Mesenchymal stem cell (in vitro differentiated cells and primary cell): ENCODE results near the gene CAMK2N2.

ENCODE experiments used
- DNase-seq: peaks from one replicate; pipeline ENCODE4 v3.0.0-alpha.2; 2013
- H2AFZ ChIP-seq: one replicate; pipeline ENCODE4 v1.6.1; 2013; ENCODE audit warnings: low read depth, mild to moderate bottlenecking, control low read depth, inconsistent platforms, low read length, moderate library complexity
- H2AK5ac ChIP-seq: 2 replicates; pipeline ENCODE4 v1.6.1; 2013; ENCODE audit warnings: low read length, moderate library complexity, mild to moderate bottlenecking, inconsistent platforms; ENCODE audit not compliant: severe bottlenecking
- H2BK120ac ChIP-seq: one replicate; pipeline ENCODE4 v1.6.1; 2013; ENCODE audit warnings: low read depth, mild to moderate bottlenecking, inconsistent platforms, low read length, moderate library complexity
- H2BK12ac ChIP-seq, 2 experiments: one replicate each; pipeline ENCODE4 v1.6.1; 2013; ENCODE audit warnings: inconsistent platforms in 2 of 2, low read length in 2 of 2, mild to moderate bottlenecking in 2 of 2, moderate library complexity in 2 of 2, control low read depth in 1 of 2
- H2BK15ac ChIP-seq: one replicate; pipeline ENCODE4 v1.6.1; 2013; ENCODE audit warnings: mild to moderate bottlenecking, low read depth, inconsistent platforms; ENCODE audit not compliant: poor library complexity, severe bottlenecking
- H2BK5ac ChIP-seq: 2 replicates; pipeline ENCODE4 v1.6.1; 2013; ENCODE audit warnings: low read depth, mild to moderate bottlenecking, low read length, control low read depth, inconsistent platforms; ENCODE audit not compliant: poor library complexity, severe bottlenecking
- H3K14ac ChIP-seq, 2 experiments: one replicate each; pipeline ENCODE4 v1.6.1; 2013; ENCODE audit warnings: inconsistent platforms in 2 of 2, low read length in 2 of 2, control low read depth in 1 of 2, mild to moderate bottlenecking in 1 of 2, moderate library complexity in 1 of 2
- H3K18ac ChIP-seq, 2 experiments: one replicate each; pipeline ENCODE4 v1.6.1; 2013; ENCODE audit warnings: inconsistent platforms in 2 of 2, low read length in 2 of 2, control low read depth in 1 of 2, low read depth in 1 of 2, mild to moderate bottlenecking in 1 of 2
- H3K23ac ChIP-seq, 2 experiments: one replicate each; pipeline ENCODE4 v1.6.1; 2013; ENCODE audit warnings: inconsistent platforms in 2 of 2, low read length in 2 of 2, mild to moderate bottlenecking in 2 of 2, moderate library complexity in 2 of 2, control low read depth in 1 of 2
- H3K27ac ChIP-seq: 2 replicates; pipeline ENCODE4 v1.5.1; 2013; ENCODE audit warnings: mild to moderate bottlenecking, moderate library complexity, low read length, control low read depth, inconsistent platforms; ENCODE audit not compliant: poor library complexity, severe bottlenecking
- H3K27me3 ChIP-seq, 2 experiments: 2 replicates each; pipeline versions ENCODE4 v1.6.1 to v1.7.0; 2013; ENCODE audit warnings: low read length in 2 of 2, mild to moderate bottlenecking in 2 of 2, moderate library complexity in 2 of 2, control low read depth in 1 of 2, inconsistent platforms in 1 of 2; ENCODE audit not compliant: control insufficient read depth in 1 of 2, insufficient read depth in 1 of 2
- H3K36me3 ChIP-seq, 2 experiments: 2 replicates each; pipeline versions ENCODE4 v1.6.1 to v1.7.0; 2013; ENCODE audit warnings: low read length in 2 of 2, control low read depth in 1 of 2, inconsistent platforms in 1 of 2, low read depth in 1 of 2, mild to moderate bottlenecking in 1 of 2; ENCODE audit not compliant: insufficient read depth in 2 of 2, control insufficient read depth in 1 of 2
- H3K4ac ChIP-seq, 2 experiments: one replicate each; pipeline ENCODE4 v1.6.1; 2013; ENCODE audit warnings: inconsistent platforms in 2 of 2, low read length in 2 of 2, mild to moderate bottlenecking in 2 of 2, moderate library complexity in 2 of 2, control low read depth in 1 of 2, low read depth in 1 of 2
- H3K4me1 ChIP-seq: 2 replicates; pipeline ENCODE4 v1.6.1; 2013; ENCODE audit warnings: low read depth, low read length, control low read depth; ENCODE audit not compliant: control insufficient read depth, insufficient read depth
- H3K4me2 ChIP-seq: 2 replicates; pipeline ENCODE4 v1.6.1; 2013; ENCODE audit warnings: low read length, mild to moderate bottlenecking, inconsistent platforms; ENCODE audit not compliant: poor library complexity, severe bottlenecking
- H3K4me3 ChIP-seq, 2 experiments: 2 replicates each; pipeline versions ENCODE4 v1.5.1 to v1.7.0; 2013; ENCODE audit warnings: low read length in 2 of 2, mild to moderate bottlenecking in 2 of 2, control low read depth in 1 of 2, low read depth in 1 of 2; ENCODE audit not compliant: insufficient read depth in 1 of 2
- H3K79me1 ChIP-seq: replicated peaks from 2 replicates; pipeline ENCODE4 v1.6.1; 2013; ENCODE audit warnings: mild to moderate bottlenecking, control low read depth, low read length, inconsistent platforms; ENCODE audit not compliant: poor library complexity, severe bottlenecking
- H3K9ac ChIP-seq: 2 replicates; pipeline ENCODE4 v1.7.0; 2013; ENCODE audit warnings: mild to moderate bottlenecking, low read length, moderate library complexity
- H3K9me3 ChIP-seq: 2 replicates; pipeline ENCODE4 v1.7.0; 2013; ENCODE audit warnings: mild to moderate bottlenecking, low read length; ENCODE audit not compliant: control insufficient read depth
- H4K8ac ChIP-seq: one replicate; pipeline ENCODE4 v1.6.1; 2013; ENCODE audit warnings: inconsistent platforms, mild to moderate bottlenecking, low read length, moderate library complexity
- H4K91ac ChIP-seq: one replicate; pipeline ENCODE4 v1.6.1; 2013; ENCODE audit warnings: mild to moderate bottlenecking, low read length, inconsistent platforms
- WGBS: methylation state at CpG from one replicate; pipeline ENCODE4 v1.1.7; 2013; ENCODE audit warnings: mixed read lengths; 5-methylcytosine and 5-hydroxymethylcytosine counted together

Gene CAMK2N2

GRCh38 chr3:184241447-184242296 is 19.7 kb downstream of the CAMK2N2 start:
- Histone ChIP-seq H3K14ac (no peak overlapping the region), H3K79me1 (peaks cover 11% of the 10 kb centered on the region), H3K9me3 (no peaks in the 10 kb centered on the region), H4K91ac (peak overlapping the region; percentile 8), H3K9ac (no peak overlapping the region), H3K4me3 (no peak overlapping the region), H2AFZ (no peak overlapping the region), H3K4me2 (no peak overlapping the region), H3K4me1 (no peaks in the 10 kb centered on the region), H3K23ac (no peak overlapping the region), H3K36me3 (peaks cover 40 to 46% of the 10 kb centered on the region in 2 experiments), H2AK5ac (no peak overlapping the region), H2BK5ac (no peak overlapping the region), H4K8ac (no peak overlapping the region), H2BK15ac (no peak overlapping the region), H3K27me3 (peaks cover 0 to 25% of the 10 kb centered on the region in 2 experiments), H3K18ac (no peak overlapping the region), H2BK120ac (no peak overlapping the region), H3K27ac (no peak overlapping the region), H3K4ac (no peak overlapping the region), H2BK12ac (no peak overlapping the region)
- 39% methylated on average over 44 of the region's 46 CpGs for WGBS
- no peak for DNase-seq

GRCh38 chr3:184241141-184241446 is 20.3 kb downstream of the CAMK2N2 start:
- no peak overlapping the region for H4K91ac ChIP-seq
- no peak overlapping the region for H3K4me3 ChIP-seq
- no peaks in the 10 kb centered on the region for H3K4me1 ChIP-seq
- no peak overlapping the region for H2AFZ ChIP-seq
- no peak overlapping the region for H3K18ac ChIP-seq
- H3K4me2 ChIP-seq: no peak overlapping the region
- no peaks in the 10 kb centered on the region for H3K9me3 ChIP-seq
- no peak overlapping the region for H3K9ac ChIP-seq
- H3K4ac ChIP-seq: no peak overlapping the region
- H2BK5ac ChIP-seq: no peak overlapping the region
- H3K23ac ChIP-seq: no peak overlapping the region
- no peak overlapping the region for H3K27ac ChIP-seq
- peaks cover 11% of the 10 kb centered on the region for H3K79me1 ChIP-seq
- no peak overlapping the region for H2AK5ac ChIP-seq
- no peak overlapping the region for H2BK12ac ChIP-seq
- peaks cover 3 to 31% of the 10 kb centered on the region in 2 experiments for H3K27me3 ChIP-seq
- DNase-seq: no peak
- H3K14ac ChIP-seq: no peak overlapping the region
- no peak overlapping the region for H2BK120ac ChIP-seq
- WGBS: 56% methylated on average over 17 of the region's 17 CpGs
- no peak overlapping the region for H4K8ac ChIP-seq
- H3K36me3 ChIP-seq: peaks cover 40 to 46% of the 10 kb centered on the region in 2 experiments
- H2BK15ac ChIP-seq: no peak overlapping the region

GRCh38 chr3:184240384-184241140 is 20.8 kb downstream of the CAMK2N2 start:
- Histone ChIP-seq H3K18ac (no peak overlapping the region), H3K27ac (no peak overlapping the region), H3K27me3 (peaks cover 8 to 37% of the 10 kb centered on the region in 2 experiments), H2BK5ac (no peak overlapping the region), H2AFZ (no peak overlapping the region), H2BK120ac (no peak overlapping the region), H3K4ac (no peak overlapping the region), H3K79me1 (peaks cover 5% of the 10 kb centered on the region), H3K4me1 (no peaks in the 10 kb centered on the region), H3K9ac (no peak overlapping the region), H3K4me3 (no peak overlapping the region), H3K36me3 (peaks cover 37 to 45% of the 10 kb centered on the region in 2 experiments), H4K91ac (no peak overlapping the region), H2AK5ac (no peak overlapping the region), H4K8ac (no peak overlapping the region), H2BK12ac (no peak overlapping the region), H3K14ac (no peak overlapping the region), H2BK15ac (no peak overlapping the region), H3K4me2 (no peak overlapping the region), H3K23ac (no peak overlapping the region), H3K9me3 (no peaks in the 10 kb centered on the region)
- 86% methylated on average over 3 of the region's 4 CpGs for WGBS
- peak; percentile 36 for DNase-seq

- H2AFZ ChIP-seq: no peak overlapping the region
- H3K4me3 ChIP-seq: peak overlapping the region in 1 of 2 experiments; percentile 18
- no peak overlapping the region for H3K18ac ChIP-seq
- WGBS: 84% methylated on average over 7 of the region's 7 CpGs
- H3K79me1 ChIP-seq: no peaks in the 10 kb centered on the region
- H3K9me3 ChIP-seq: no peaks in the 10 kb centered on the region
- H3K36me3 ChIP-seq: peaks cover 28 to 37% of the 10 kb centered on the region in 2 experiments
- H3K23ac ChIP-seq: no peak overlapping the region
- no peak overlapping the region for H3K9ac ChIP-seq
- no peak overlapping the region for H2BK120ac ChIP-seq
- no peak overlapping the region for H3K14ac ChIP-seq
- no peak for DNase-seq
- H4K8ac ChIP-seq: no peak overlapping the region
- no peak overlapping the region for H4K91ac ChIP-seq
- H2BK15ac ChIP-seq: no peak overlapping the region
- H2BK12ac ChIP-seq: no peak overlapping the region
- H2BK5ac ChIP-seq: no peak overlapping the region
- peaks cover 10 to 39% of the 10 kb centered on the region in 2 experiments for H3K27me3 ChIP-seq
- no peaks in the 10 kb centered on the region for H3K4me1 ChIP-seq
- H2AK5ac ChIP-seq: no peak overlapping the region
- no peak overlapping the region for H3K4ac ChIP-seq
- no peak overlapping the region for H3K27ac ChIP-seq
- no peak overlapping the region for H3K4me2 ChIP-seq
Observed at GRCh38 chr3:184239708-184240107, 21.6 kb downstream of the CAMK2N2 start.
